ENCODE data around the gene TRIM7.

DNA sequence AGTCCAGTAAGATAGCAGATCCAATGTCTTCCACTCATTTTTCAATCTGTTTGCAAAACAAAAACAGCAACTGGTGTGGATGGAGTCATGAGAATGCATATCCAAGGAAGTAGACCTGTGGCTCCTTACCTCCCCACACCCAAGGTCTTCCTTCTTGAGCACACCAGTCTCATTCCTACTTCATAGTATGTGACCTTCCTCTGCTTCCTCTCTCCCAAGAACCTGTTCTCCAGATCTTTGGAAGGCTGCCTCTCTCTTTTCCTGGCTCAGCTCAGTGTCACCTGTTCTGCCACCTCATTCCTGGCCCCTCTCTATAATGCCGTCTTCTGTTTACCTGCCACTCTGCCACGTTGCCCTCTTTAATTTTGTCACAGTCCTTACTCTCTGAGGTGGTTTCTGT is 7.9 kb upstream of the TRIM7 start:
- TF ChIP-seq POLR2AphosphoS5 (IDR thresholded peaks at IDR 0.05; ENCODE audit: low read depth, low read length) = no peak
- no peak for TF ChIP-seq TAF1 (IDR thresholded peaks at IDR 0.05; ENCODE audit: borderline replicate concordance, low read depth, low read length)
